Fibroblast of peridontal ligament (primary cell): Measurements from ENCODE around the gene TMEM221.

Source experiments
- DNase-seq: peaks from one replicate; pipeline ENCODE4 v3.0.0-alpha.2; 2010; ENCODE audit errors: extremely low read depth

The TMEM221 gene

DNA sequence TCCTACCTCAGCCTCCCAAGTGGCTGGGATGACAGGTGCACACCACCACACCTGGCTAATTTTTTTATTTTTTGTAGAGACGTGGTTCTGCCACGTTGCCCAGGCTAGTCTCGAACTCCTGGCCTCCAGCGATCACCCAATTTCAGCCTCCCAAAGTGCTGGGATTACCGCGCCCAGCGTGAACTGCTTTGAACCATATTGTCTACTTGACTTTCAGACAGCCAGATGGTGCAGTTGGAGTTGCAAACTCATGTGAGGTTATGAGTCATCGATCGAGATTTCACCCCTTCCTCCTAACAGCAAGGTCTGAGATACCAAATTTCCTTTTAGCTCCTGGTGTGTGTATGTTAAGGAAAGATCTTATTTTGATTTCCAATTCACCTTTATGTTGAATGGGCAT, 24.6 kb upstream of the TMEM221 start:
- peak; percentile 75 for DNase-seq

DNA sequence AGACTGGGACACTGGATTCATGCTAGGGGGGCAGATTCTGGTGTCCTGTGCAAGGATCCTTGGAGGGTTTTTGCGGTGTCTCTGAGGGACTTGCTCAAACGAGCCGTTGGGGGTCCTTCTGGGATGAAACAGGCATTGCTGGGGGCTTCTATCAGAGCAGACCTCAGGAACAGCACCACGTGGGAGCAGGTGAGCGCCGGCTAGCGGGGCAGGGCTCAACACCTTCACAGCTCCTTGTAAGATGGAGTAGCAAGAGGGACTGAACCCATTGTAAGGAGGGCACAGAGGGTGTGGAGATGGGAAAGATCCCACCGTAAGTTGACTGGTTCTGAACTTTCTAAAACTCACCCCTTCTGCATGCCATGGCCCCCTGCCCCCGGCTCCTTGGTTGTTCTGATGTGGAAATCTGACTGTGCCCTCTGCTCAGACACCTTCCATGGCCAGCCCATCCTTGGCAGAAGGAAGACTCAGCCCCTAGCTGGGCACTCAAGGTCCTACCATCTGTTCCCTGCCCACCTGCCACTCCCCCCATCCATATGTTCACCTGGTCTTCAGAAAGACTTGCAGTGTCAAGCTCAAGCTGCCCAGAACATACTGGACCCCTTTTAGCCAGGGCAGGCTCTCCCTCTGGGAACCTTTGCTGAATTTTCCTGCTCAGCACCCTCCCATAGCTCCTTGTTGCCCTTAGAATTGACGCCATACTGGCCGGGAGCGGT, 23.1 kb upstream of the TMEM221 start:
- no peak for DNase-seq

DNA sequence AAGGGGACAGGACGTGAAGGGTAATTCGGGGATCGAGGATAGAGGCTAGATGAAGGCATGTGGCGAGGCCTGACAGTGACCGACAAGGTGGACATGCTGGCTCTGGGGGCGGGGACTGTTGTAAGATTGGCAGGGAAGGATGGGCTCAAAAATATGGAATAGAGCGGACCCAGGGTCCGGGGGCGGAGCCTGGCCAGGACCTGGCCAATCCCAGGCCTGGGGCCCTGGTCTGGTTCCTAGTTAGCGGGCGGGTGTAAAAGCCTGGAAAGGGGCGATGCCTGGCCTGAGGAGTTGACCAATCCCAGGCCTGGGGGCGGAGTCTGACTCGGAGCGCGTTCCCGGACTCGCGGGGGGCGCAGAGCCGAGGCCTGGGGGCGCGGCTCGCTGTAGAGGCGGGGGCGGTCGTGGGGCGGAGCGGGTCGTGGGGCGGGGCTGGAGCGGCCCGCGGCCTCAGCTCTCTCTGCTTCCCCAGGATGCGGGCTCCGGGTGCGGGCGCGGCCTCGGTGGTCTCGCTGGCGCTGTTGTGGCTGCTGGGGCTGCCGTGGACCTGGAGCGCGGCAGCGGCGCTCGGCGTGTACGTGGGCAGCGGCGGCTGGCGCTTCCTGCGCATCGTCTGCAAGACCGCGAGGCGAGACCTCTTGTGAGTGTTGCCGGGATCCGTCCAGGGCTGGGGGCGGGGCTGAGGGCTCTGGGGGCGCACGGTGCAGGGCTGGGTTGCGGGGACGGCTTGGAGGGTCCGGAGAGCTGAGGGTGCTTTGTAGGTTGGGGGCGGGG, 21.8 kb upstream of the TMEM221 start, which contains the start of gene SLC27A1:
TSS of gene SLC27A1 (plus strand) at position 457 of the 774 bp plus-strand sequence. CDS start at position 474, 17 bp downstream.
- peak; percentile 98 for DNase-seq

DNA sequence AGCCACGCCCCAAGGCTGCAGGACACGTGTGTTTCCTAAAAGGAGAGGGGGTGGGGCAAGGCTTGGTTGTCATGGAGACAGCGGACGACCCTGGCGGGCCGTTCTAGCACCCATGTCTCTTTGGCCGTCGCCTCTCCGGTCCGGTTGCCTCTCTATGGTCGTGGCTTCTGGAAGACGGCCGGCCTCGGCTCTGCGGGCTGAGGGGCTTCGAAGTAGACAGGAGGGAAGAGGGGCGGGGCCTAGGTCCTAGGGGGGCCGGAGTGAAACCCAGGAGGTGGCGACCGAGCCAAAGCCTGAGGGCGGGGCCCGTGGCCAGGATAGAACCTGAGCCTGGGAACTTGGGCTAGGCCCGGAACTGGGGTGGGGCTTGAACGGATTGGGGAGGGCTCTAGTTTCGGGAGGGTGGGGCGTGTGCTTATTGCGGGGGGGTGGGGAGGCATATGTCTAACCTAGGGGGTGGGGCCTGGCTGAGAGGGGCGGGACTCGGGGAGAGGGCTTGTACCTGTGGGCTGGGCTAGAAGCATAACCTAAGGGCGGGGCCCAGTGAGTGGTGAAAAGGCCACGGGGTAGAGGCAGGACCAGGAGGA, 21.1 kb upstream of the TMEM221 start:
- peak; percentile 95 for DNase-seq

- DNase-seq: no peak
Observed at GRCh38 chr19:17469092-17469480, 20.6 kb upstream of the TMEM221 start.

GRCh38 chr19:17468302-17469091, 20.0 kb upstream of the TMEM221 start:
- DNase-seq: no peak

GRCh38 chr19:17467471-17468301, 19.2 kb upstream of the TMEM221 start:
- DNase-seq: no peak

GRCh38 chr19:17466487-17466850, 18.0 kb upstream of the TMEM221 start:
- no peak for DNase-seq

- no peak for DNase-seq
Observed at GRCh38 chr19:17460372-17461230, 12.1 kb upstream of the TMEM221 start, which contains the start of gene NXNL1. Gene NXNL1 (minus strand): TSS chr19:17460926. CDS start chr19:17460869, 57 bp downstream.

GRCh38 chr19:17458970-17459369, 10.5 kb upstream of the TMEM221 start:
- no peak for DNase-seq

GRCh38 chr19:17457616-17458015, 9.1 kb upstream of the TMEM221 start:
- DNase-seq: no peak

- DNase-seq: no peak
Observed at GRCh38 chr19:17456127-17456526, 7.7 kb upstream of the TMEM221 start.

DNA sequence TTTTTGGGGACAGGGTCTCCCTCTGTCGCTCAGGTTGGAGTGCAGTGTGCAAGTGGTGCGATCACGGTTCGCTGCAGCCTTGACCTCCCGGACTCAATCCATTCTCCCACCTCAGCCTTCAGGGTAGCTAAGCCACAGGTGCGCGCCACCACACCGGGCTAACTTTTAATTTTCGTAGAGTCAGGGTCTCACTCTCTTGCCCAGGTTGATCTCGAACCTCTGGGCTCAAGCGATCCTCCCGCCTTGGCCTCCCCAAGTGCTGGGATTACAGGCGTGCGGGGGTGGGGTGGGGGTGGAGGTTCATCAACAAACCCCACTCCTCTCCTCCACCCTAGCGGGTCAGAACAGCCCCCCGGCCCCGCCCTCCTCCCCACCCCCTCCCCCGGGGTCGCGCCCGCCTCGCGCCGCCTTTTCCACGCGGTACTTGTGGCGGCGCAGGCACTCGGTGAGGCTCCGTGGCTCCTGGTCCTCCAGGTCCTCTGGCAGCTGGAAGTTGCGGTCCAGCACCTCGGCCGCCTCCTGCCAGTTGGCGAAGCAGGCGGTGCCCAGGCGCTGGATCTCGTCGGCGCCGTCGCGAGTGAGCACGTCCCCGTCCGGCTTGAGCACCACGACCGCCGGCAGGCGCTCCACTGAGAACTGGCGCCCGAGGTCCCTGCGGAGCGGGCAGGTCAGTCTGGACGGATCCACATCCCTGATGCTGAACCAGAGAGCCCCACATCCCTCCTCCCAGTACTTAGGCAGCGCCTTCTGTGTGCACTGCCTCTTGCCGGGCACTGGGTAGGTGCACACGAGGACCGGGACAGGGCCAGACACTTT, 7.0 kb upstream of the TMEM221 start:
- DNase-seq: no peak

- no peak for DNase-seq
Observed at GRCh38 chr19:17454576-17455071, 6.2 kb upstream of the TMEM221 start.

DNA sequence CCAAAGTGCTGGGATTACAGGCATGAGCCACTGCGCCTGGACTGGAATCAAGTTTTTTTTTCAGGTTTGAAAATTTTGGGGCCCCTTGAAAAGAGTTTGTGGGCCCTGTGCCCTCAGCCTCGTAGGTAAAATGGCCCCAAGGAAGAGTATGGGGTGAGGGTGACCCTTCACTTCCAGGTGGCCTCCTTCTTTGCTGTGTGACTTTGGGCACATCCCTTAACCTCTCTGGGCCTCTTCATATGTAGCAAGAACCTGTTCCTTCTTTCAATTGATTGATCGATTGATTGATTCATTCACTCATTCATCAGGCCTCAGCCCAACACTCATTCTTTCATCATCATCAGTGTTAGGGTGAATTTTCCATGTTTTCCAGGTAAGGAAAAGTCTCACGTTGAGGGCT, 3.4 kb upstream of the TMEM221 start:
- DNase-seq: no peak

- no peak for DNase-seq
Observed at GRCh38 chr19:17450264-17451075, 2.0 kb upstream of the TMEM221 start.

DNA sequence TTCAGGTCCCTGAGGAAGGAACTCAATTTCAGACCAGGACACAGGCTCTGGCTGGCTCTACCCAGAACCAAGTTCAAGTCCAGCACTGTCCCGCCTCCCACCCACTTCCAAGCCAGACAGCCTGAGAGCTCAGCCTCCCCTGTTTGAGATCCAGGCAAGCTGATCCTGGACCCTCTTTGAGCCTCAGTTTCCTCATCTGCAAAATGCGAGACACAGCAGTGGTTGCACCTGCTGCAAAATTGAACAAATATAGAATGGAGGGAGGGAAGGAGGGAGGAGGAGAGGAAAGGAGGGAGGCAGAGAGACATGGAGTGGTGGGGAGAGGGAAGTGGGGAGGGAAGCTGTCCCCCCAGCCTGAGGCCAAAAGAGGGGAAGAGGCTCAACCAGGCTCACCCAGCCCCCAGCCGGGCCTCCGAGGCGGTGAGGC, 751 bp downstream of the TMEM221 start:
- DNase-seq: no peak

DNA sequence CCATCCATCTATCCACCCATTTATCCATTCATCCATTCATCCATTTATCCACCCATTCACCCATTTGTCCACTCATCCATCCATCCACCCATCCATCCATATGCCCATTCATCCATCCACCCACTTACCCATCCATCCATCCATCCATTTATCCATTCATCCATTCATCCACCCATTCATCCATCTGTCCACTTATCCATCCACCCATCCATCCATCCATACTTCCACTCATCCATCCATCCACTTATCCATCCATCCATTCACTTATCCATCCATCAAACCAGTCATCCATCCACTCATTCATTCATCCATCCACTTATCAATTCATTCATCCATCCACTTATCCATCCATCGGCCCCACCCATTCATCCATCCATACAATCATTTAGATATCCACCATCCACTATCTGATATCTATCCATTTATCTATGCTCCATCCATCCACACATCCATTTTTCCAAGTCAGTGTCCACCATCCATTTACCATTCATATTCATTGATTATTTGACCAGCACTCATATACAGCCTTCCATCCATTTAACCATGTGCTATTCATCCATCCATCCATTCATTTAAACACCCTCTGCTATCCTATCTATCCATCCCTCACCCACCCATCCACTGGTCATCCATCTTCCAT, 2.8 kb downstream of the TMEM221 start:
- DNase-seq: no peak
